OCI-LY7 (cell line): ENCODE measurements around the gene MED10.

ENCODE experiments used
- EZH2phosphoT487 ChIP-seq: fragments of 200-600 bp; sonication (generic); IDR thresholded peaks from 2 replicates; pipeline ENCODE4 v1.6.1; 2018; ENCODE audit warnings: low read depth, borderline replicate concordance, mild to moderate bottlenecking, mixed run types, antibody characterized with exemption, low read length, moderate library complexity, mixed read lengths
- TF ChIP-seq, protein P1 (sequence below): fragments of 200-600 bp; sonication (generic); conservative IDR thresholded peaks from 2 replicates; pipeline ENCODE4 v1.5.1; 2014; ENCODE audit warnings: mild to moderate bottlenecking, antibody characterized with exemption, low read length, moderate library complexity, mixed read lengths

DNA sequence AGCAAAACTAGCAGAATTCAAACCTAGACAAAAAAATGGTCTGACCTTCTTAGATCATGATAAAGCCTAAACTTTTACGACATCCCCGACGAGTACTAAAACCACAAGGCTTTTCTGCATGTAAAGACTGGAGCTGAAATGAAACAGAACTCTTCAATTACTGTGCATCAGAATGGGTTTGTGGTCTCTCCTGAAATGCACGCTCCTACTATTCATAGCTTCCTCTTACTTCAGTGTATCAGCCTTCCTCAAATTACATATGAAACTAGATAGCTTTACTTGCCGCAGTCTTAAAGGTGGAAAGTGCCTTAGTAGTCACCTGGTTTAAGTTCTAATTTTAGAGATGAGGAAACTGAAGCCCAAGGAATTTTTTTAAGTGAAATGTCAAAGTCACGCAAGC lies 24.6 kb upstream of the MED10 start:
- TF ChIP-seq, protein P1, sequence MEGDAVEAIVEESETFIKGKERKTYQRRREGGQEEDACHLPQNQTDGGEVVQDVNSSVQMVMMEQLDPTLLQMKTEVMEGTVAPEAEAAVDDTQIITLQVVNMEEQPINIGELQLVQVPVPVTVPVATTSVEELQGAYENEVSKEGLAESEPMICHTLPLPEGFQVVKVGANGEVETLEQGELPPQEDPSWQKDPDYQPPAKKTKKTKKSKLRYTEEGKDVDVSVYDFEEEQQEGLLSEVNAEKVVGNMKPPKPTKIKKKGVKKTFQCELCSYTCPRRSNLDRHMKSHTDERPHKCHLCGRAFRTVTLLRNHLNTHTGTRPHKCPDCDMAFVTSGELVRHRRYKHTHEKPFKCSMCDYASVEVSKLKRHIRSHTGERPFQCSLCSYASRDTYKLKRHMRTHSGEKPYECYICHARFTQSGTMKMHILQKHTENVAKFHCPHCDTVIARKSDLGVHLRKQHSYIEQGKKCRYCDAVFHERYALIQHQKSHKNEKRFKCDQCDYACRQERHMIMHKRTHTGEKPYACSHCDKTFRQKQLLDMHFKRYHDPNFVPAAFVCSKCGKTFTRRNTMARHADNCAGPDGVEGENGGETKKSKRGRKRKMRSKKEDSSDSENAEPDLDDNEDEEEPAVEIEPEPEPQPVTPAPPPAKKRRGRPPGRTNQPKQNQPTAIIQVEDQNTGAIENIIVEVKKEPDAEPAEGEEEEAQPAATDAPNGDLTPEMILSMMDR, result no peak
- no peak for TF ChIP-seq EZH2phosphoT487
